Panc1 (cell line): ENCODE measurements around the gene MRPL18. TPM values are rescaled to one million over a fixed set of nuclear protein-coding genes. Genes with fewer than 3 reads are reported as not detected.
"Not testable (repeated sequence)": the region's sequence is repeated elsewhere in the genome, so short reads cannot be mapped to it uniquely, and the experiment has no call there.

Source experiments
- ATAC-seq: fragments of 200-7000 bp; cut with Tn5 transposase; 2 replicates; pipeline ENCODE4 v1.9.1; 2020; ENCODE audit warnings: mild to moderate bottlenecking, moderate library complexity
- BruUV-seq: library from RNA; stranded (reverse); fragments of 400-500 nt; replicated peaks from 2 replicates; lab custom pipeline; 2021; lab: Mats Ljungman, UMichigan
- CTCF ChIA-PET: fragments of 300-600 bp; sonication (Branson Sonifier 250); formaldehyde crosslinking; loops from one replicate; lab custom pipeline; 2022; ENCODE audit warnings: antibody characterized with exemption; lab: Charles Lee
- POLR2A ChIA-PET: fragments of 300-600 bp; sonication (Branson Sonifier 250); formaldehyde crosslinking; loops from one replicate; lab custom pipeline; 2022; ENCODE audit warnings: antibody characterized with exemption; lab: Charles Lee
- DNase-seq: peaks from one replicate; pipeline ENCODE4 v3.0.0-alpha.2; 2010; ENCODE audit warnings: low read depth, low spot score
- H3K27ac ChIP-seq: 2 replicates; pipeline ENCODE4 v1.5.1; 2011; ENCODE audit warnings: mild to moderate bottlenecking, low read length, inconsistent platforms
- H3K27me3 ChIP-seq: fragments of 200-500 bp; sonication (Bioruptor generic); 2 replicates; pipeline ENCODE4 v1.6.0; 2014; ENCODE audit warnings: low read length, inconsistent platforms; ENCODE audit not compliant: control insufficient read depth, insufficient read depth
- H3K36me3 ChIP-seq: fragments of 200-500 bp; sonication (Bioruptor generic); 2 replicates; pipeline ENCODE4 v1.5.1; 2014; ENCODE audit warnings: inconsistent platforms, mild to moderate bottlenecking, low read length, moderate library complexity; ENCODE audit not compliant: control insufficient read depth, insufficient read depth
- H3K4me1 ChIP-seq: 2 replicates; pipeline ENCODE4 v1.5.1; 2011; ENCODE audit warnings: inconsistent platforms, mild to moderate bottlenecking, low read length, moderate library complexity; ENCODE audit not compliant: control insufficient read depth, insufficient read depth
- H3K4me3 ChIP-seq, 2 experiments: 2 replicates each; pipeline ENCODE4 v1.5.1; 2011 to 2012; ENCODE audit warnings: low read depth in 2 of 2, low read length in 2 of 2, mild to moderate bottlenecking in 2 of 2, inconsistent platforms in 1 of 2, moderate library complexity in 1 of 2
- H3K9me3 ChIP-seq: fragments of 200-500 bp; sonication (Bioruptor generic); 2 replicates; pipeline ENCODE4 v1.5.1; 2014; ENCODE audit warnings: low read depth, mild to moderate bottlenecking, inconsistent platforms, low read length, moderate library complexity; ENCODE audit not compliant: control insufficient read depth, insufficient read depth
- CTCF ChIP-seq: fragments of 450-650 bp; IDR thresholded peaks from 2 replicates; pipeline ENCODE4 v1.5.1; 2017; ENCODE audit warnings: mild to moderate bottlenecking
- POLR2AphosphoS5 ChIP-seq: IDR thresholded peaks from 2 replicates; pipeline ENCODE4 v1.6.1; 2012; ENCODE audit warnings: mild to moderate bottlenecking, low read depth, low read length, moderate library complexity
- REST ChIP-seq, 2 experiments: IDR thresholded peaks; 2 replicates each; pipeline ENCODE4 v1.6.1; 2011 to 2012; ENCODE audit warnings: low read depth in 2 of 2, control low read depth in 1 of 2, low read length in 1 of 2, mild to moderate bottlenecking in 1 of 2, moderate library complexity in 1 of 2; ENCODE audit not compliant: insufficient read depth in 1 of 2
- SIN3A ChIP-seq: IDR thresholded peaks from 2 replicates; pipeline ENCODE4 v1.6.1; 2012; ENCODE audit warnings: low read depth, mild to moderate bottlenecking, low read length, moderate library complexity, borderline replicate concordance; ENCODE audit not compliant: insufficient read depth
- TCF7L2 ChIP-seq: IDR thresholded peaks from 2 replicates; pipeline ENCODE4 v1.6.1; 2011; ENCODE audit warnings: mild to moderate bottlenecking, low read depth, low read length, inconsistent platforms
- in situ Hi-C: cut with HindIII; loops from 2 replicates; pipeline ENCODE4 v1.10.0; 2016; ENCODE audit warnings: low sequenced_read_pairs, low pct_unique_long_range_greater_than_20kb
- intact Hi-C: fragments of 100-400 bp; cut with micrococcal nuclease; formaldehyde crosslinking; loops from one replicate; pipeline ENCODE4 v1.10.0; 2022; ENCODE audit not compliant: unreplicated experiment
- total RNA-seq: library from RNA; stranded (reverse); gene quantifications from one replicate; pipeline ENCODE4 v1.2.1, GENCODE V29; 2021; ENCODE audit not compliant: unreplicated experiment

MRPL18 gene
- total RNA-seq, 1 experiment from 2014 or later = 98.4 TPM

- H3K4me3 ChIP-seq, CTCF ChIA-PET, H3K36me3 ChIP-seq, H3K4me1 ChIP-seq, ATAC-seq, H3K27ac ChIP-seq, POLR2A ChIA-PET, BruUV-seq, H3K27me3 ChIP-seq, DNase-seq, H3K9me3 ChIP-seq, in situ Hi-C loops, intact Hi-C loops: not testable (repeated sequence)
Measured at GRCh38 chr6:159816775-159817174, 26.5 kb downstream of the MRPL18 start.

GRCh38 chr6:159817951-159818739, 27.9 kb downstream of the MRPL18 start:
- intact Hi-C loops (no loop called here), in situ Hi-C loops (no loop called here)
- Histone ChIP-seq H3K9me3 (no peaks in the 10 kb centered on the region), H3K27ac (no peak overlapping the region), H3K4me1 (no peaks in the 10 kb centered on the region), H3K36me3 (no peaks in the 10 kb centered on the region), H3K27me3 (no peaks in the 10 kb centered on the region), H3K4me3 (no peak overlapping the region)
- CTCF ChIA-PET = no interaction called here
- ATAC-seq (no peak), DNase-seq (no peak)
- POLR2A ChIA-PET = no interaction called here
- TF ChIP-seq REST (IDR thresholded peaks at IDR 0.05; ENCODE audit: insufficient read depth in 1 of 2, low read depth in 2 of 2, low read length in 1 of 2) = no peak
- no peak for TF ChIP-seq POLR2AphosphoS5
- TF ChIP-seq CTCF = no peak
- no peak for TF ChIP-seq TCF7L2
- no peak for TF ChIP-seq SIN3A
- BruUV-seq = no TSS peak

GRCh38 chr6:159819098-159819497, 28.8 kb downstream of the MRPL18 start:
- no peak overlapping the region for H3K27ac ChIP-seq
- ChIA-PET POLR2A (no interaction called here), CTCF (no interaction called here)
- H3K9me3 ChIP-seq = no peaks in the 10 kb centered on the region
- no peaks in the 10 kb centered on the region for H3K27me3 ChIP-seq
- H3K36me3 ChIP-seq = no peaks in the 10 kb centered on the region
- no peak for ATAC-seq
- no peak for DNase-seq
- no peak for TF ChIP-seq CTCF
- TF ChIP-seq SIN3A = no peak
- TF ChIP-seq POLR2AphosphoS5 = no peak
- TF ChIP-seq REST (IDR thresholded peaks at IDR 0.05; ENCODE audit: insufficient read depth in 1 of 2, low read depth in 2 of 2, low read length in 1 of 2) = no peak
- TF ChIP-seq TCF7L2 = no peak
- intact Hi-C loops (no loop called here), in situ Hi-C loops (no loop called here)
- no peaks in the 10 kb centered on the region for H3K4me1 ChIP-seq
- no peak overlapping the region for H3K4me3 ChIP-seq
- BruUV-seq = no TSS peak
